ENCODE measurements around the gene CRTC3.

Gene CRTC3

DNA sequence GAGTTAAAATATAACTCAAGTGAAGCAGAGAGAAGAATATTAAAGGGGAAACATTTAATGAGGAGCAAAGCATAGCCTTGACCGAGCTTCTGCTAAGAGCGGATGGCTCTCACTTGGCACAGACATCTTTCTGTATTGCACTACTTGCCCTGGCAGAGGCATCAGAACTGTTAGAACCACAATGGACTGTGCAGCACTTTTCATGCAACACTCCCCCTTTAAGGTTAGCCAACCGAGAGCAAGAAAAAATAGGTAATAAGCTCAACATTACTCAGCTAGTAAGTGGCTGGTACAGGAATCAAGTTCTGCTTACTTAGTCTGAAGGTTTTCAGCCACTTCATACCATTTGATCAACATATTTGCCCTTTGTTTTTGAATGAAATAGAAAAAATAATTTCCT is 33.7 kb downstream of the CRTC3 start:
- no peak for DNase-seq (ENCODE audit: low spot score)

DNA sequence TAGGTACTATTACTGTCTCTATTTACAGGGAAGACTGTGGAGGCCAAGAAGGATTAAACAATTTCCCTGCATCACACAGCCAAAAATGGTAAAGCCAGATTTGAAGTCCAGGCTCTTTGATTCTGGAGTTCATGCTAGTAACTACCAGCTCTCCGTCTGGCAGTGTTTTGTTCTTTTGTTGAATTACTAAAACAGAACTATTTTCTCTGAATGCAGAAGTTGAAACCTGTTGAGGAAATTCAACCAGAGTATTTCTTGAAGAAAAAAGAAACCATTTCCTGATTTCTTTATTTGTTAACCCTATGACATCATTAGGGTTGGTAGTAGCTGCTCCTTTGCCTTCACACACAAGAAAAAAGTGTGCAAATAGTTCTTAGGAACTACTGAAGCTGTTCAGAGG is 34.3 kb downstream of the CRTC3 start:
- no peak for DNase-seq (ENCODE audit: low spot score)

DNA sequence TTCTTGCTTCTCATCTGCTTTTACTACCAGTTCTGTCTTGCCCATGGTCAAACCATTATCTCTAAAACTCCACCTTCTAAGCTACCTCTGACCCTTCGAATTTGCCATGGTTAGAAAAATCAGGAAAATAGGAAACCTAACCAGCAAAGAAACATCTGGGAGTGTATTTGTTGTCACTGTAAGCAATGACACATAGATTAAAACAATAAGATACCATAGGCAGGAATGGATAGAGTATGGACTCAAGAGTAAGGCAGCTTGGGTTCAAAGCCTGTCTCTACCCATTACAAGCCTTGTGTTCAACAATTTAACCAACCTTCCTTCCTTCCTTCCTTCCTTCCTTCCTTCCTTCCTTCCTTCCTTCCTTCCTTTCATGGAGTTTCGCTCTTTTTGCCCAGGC is 34.9 kb downstream of the CRTC3 start:
- DNase-seq (ENCODE audit: low spot score) = no peak

- DNase-seq (ENCODE audit: low spot score) = no peak
Measured at GRCh38 chr15:90565866-90566265, 36.1 kb downstream of the CRTC3 start.

- DNase-seq (ENCODE audit: low spot score) = no peak
Measured at GRCh38 chr15:90570643-90571042, 40.9 kb downstream of the CRTC3 start.

- peak; percentile 66 for DNase-seq (ENCODE audit: low spot score)
Measured at GRCh38 chr15:90571063-90571541, 41.4 kb downstream of the CRTC3 start.

- no peak for DNase-seq (ENCODE audit: low spot score)
Measured at GRCh38 chr15:90572893-90573292, 43.2 kb downstream of the CRTC3 start.

GRCh38 chr15:90576711-90577389 is 47.1 kb downstream of the CRTC3 start:
- no peak for DNase-seq (ENCODE audit: low spot score)

DNA sequence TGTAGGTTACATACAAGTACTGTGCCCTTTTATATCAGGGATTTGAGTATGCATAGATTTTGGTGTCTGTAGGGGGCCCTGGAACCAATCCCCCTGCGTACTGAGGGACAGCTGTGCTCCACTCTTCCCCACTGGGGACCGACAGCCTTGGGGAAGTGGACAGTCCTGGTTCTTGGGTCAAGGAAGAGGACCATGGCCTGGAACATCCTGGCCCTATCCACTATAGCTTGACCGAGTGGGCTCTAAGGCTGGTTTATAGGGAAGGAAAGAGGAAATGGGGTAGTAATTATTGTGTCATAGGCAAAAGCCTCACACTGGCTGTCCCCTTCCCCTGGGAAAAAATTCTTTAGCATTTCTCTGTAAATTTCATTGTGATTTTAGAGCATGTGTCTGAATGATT is 49.5 kb downstream of the CRTC3 start:
- DNase-seq (ENCODE audit: low spot score) = no peak

DNA sequence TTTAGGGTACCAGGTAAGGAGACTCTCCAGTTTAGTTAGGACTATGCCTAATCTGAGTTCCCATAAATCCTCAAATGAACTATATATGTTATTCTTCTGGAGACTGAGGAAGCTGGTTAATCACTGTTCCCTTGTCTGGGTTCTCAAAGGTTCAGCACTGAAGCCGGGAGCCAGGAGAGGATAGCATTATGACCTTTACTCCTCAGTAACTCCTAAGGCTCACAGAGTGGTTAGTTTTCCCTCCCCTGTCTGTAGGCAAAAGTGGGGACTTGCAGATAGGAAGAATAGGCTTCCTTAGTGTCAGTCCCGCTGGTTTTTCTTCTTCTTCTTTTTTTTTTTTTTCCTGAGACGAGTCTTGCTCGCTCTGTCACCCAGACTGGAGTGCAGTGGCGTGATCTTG is 50.4 kb downstream of the CRTC3 start:
- no peak for DNase-seq (ENCODE audit: low spot score)

GRCh38 chr15:90580541-90580940 is 50.8 kb downstream of the CRTC3 start:
- DNase-seq (ENCODE audit: low spot score) = no peak

DNA sequence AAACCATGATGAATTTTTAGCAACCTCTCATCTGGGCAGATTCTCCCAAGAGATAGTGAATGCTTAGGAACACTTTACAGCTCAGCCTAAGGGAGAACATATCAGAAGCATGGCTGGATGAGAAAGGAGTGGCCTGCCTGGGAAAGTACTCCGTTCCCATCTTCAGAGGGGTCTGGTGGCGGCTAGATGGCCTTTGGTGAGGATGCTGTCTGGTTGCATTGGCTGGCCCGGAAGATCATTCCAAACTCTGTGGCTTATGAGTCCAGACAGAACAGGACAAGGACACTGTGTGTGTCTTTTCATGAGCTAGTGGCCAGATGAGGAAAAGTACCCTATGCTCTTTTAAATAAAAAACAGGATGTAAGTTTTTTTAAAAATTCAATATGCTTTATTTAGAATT is 51.2 kb downstream of the CRTC3 start:
- no peak for DNase-seq (ENCODE audit: low spot score)

- DNase-seq (ENCODE audit: low spot score) = no peak
Measured at GRCh38 chr15:90581771-90582352, 52.1 kb downstream of the CRTC3 start.

DNA sequence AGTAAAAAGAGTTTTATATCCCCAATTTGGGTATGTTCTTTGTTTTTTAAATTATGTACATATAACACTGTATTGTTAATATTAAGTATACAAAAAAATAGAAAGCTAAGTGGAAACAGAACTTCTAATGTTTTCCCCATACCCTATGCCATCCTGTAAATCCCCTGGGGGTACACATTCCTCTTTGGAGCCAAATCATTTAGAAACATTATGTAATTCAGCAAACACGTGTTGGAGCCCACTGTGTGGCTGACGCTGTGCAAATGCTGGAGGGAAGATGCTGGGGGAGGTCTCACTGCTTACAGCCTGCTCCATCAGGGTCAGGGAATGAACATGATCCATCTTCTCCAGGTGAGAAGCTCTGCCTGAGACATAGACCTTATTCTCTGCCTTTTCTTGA is 52.8 kb downstream of the CRTC3 start:
- no peak for DNase-seq (ENCODE audit: low spot score)

DNA sequence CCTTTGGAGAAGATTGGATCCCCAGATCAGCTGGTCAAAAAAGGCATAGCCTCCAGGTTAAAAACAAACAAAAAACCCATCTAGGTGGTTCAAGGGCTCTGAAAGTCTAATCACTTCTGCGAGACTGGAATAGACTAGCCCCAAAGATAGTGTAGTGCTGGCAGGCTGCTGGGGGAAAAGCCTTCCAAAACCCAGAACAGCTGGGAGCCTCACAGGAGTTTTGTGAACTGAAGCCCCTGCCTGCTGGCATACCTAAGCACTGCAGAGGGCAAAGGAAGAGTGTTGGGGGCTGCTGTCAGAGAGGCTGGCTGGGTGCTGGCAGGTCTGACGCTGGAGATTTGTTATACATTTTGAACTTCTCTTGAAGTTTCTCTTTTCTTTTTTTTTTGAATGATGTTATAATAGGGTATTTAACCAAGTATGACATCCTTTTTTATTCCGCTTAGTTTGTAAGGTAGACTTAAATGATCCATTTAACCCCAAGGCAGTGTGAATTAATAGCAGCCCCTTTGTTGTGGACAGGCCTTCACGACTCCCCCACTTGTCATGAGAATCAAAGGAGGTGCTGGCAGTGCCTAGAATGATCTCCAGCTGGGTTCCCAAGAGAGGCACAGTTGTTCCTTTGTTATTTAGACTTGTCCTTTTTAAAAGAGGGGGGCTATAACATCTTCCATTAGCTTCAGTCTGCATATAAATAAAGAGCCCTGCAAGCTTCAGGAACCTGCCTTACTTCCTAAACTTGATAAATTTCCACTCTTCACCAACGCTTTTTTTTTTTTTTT is 53.9 kb downstream of the CRTC3 start:
- no peak for DNase-seq (ENCODE audit: low spot score)

DNA sequence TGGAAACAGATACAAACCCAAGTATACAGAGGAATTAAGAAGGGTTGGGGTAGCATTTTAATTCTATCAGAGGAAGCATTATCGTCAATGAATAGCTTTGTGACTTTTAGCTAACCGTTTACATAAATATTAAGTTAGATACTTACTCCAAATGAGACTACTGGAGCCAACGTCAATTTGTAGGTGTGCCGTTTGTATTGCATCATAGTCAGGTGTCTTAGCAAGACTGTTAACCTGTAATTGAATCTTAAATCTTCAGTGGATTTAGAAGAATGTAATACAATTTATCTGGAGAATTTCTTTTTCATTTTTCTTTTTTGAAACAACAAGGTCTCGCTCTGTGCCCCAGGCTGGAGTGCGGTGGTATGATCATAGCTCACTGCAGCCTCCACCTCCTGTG is 55.1 kb downstream of the CRTC3 start:
- no peak for DNase-seq (ENCODE audit: low spot score)

- DNase-seq (ENCODE audit: low spot score) = peak; percentile 46
Measured at GRCh38 chr15:90585863-90586262, 56.1 kb downstream of the CRTC3 start.

DNA sequence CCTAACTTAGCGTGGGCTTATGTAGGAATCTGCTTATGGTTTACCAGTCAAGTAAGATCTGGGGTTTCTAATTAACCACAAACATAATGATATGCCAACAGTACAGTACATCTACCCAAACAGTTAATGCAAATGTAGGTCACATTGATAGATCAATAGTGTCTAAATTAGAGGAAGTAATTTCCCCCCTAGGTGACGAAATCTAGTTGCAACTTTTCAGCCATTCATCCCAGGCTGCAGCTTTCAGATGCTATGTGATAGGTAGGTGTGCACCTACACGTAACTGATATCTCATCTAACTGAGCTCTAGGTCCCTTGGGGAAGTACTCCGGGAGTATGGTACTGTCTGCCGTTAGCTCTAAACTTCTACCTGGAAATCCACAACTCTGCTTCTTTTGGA is 57.2 kb downstream of the CRTC3 start:
- DNase-seq (ENCODE audit: low spot score) = no peak

DNA sequence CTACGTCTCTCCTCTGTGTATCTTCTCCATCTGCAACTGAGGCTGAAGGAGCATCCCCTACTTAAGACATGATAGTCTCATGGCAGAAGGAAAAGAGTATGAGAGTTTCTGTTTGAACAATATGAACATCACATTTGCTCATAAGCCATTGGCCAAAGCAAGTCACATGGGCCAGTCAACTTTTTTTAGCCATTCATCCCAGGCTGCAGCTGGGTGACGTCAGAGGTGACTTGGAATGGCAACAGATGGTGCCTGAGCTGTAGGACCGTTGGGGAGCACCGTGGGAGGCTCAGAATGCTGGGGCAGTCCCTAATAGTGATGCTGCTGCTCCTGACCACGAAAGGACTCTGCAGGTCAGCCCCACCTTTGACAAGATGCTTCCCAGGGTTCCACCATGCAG is 58.7 kb downstream of the CRTC3 start:
- DNase-seq (ENCODE audit: low spot score) = no peak

- no peak for DNase-seq (ENCODE audit: low spot score)
Measured at GRCh38 chr15:90591524-90591923, 61.8 kb downstream of the CRTC3 start.

- peak; percentile 75 for DNase-seq (ENCODE audit: low spot score)
Measured at GRCh38 chr15:90592131-90592881, 62.6 kb downstream of the CRTC3 start.

DNA sequence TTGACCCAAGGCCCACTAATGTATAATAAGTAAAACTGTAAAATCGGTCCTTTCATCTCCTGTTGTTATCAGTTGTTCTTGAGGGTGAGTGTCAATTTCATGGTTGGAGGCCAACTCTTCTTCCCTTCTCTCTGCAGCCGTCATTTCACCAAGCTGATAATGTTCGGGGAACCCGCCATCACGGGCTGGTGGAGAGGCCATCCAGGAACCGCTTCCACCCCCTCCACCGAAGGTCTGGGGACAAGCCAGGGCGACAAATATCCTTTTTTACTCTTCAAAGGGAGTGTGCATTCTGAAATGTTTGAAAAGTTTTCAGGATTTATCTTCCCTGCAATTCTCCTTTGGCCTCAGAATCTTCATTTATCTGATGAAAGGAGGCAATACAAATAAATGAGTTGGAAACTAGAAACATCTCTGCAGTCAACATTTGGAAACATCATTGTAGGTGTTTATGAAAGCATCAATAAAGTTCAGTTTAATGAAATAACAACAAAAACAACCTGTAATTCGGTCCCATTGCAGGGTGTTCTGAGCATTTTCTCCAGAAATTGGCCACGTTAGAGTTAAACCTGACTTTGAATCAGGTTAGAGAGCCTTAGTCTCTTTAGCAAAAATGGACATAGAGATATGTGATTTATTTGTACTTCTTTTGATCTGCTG is 63.9 kb downstream of the CRTC3 start:
- DNase-seq (ENCODE audit: low spot score) = no peak
